ENCODE results near the gene NUMB. TPM values are rescaled to one million over a fixed set of nuclear protein-coding genes. Genes with fewer than 3 reads are reported as not detected.

Gene NUMB
- total and polyA plus RNA-seq, 3 experiments from 2014 or later, result 36.5 to 39.0 (median 38.5) TPM

DNA sequence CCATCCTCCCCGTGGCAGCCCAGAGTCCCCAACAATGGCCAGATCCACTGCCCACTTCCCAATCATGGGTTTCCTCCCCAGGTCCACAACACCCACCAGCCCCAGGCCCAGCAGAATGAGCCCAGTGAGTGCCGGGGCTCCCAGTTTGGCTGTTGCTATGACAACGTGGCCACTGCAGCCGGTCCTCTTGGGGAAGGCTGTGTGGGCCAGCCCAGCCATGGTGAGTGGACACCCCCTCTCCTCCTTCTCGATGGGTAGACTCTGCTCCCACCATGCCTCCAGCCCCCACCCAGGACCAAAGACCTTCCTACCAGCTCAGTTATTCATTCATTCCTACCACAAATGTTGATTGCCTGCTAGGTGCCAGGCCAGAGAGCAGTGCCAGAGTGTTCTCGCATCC lies 197.3 kb downstream of the NUMB start:
- Histone ChIP-seq H3K4me1 (ENCODE audit: insufficient read depth, low read length) (no peaks in the 10 kb centered on the region), H3K4me3 (ENCODE audit: low read length) (no peak overlapping the region), H3K9me3 (ENCODE audit: low read length) (no peaks in the 10 kb centered on the region), H3K36me3 (ENCODE audit: insufficient read depth, low read length) (no peaks in the 10 kb centered on the region), H3K27ac (ENCODE audit: low read depth, low read length) (no peak overlapping the region), H3K27me3 (ENCODE audit: insufficient read depth, low read length, poor library complexity, severe bottlenecking) (no peaks in the 10 kb centered on the region)
- POLR2A ChIA-PET, result no interaction called here
- DNase-seq, result no peak
- Mint-ChIP-seq H3K27me3 (peaks cover 4 to 13% of the 10 kb centered on the region in 2 donors), H3K4me3 (no peak overlapping the region), H3K4me1 (no peaks in the 10 kb centered on the region), H3K27ac (no peak overlapping the region), H3K36me3 (no peaks in the 10 kb centered on the region), H3K9me3 (no peaks in the 10 kb centered on the region)
- CTCF ChIA-PET, result no interaction called here

DNA sequence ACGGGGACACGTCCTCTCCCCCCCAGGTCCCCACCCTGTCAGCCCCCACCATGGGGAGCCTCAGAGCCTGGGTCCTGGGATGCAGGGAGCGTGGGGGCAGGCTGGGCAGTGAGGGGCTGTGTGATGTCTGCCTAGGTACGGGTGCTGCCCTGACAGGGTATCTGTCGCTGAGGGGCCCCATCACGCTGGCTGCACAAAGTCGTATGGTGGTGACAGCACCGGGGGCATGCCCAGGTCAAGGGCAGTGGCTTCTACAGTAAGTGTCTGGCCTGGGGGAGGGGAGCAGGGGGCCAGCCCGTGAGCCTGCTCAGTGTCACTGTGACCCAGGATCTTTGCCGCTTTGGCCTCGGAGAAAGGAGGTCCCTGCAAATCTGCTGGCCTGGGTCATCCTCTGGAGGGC lies 197.8 kb downstream of the NUMB start:
- Histone ChIP-seq H3K9me3 (ENCODE audit: low read length) (no peaks in the 10 kb centered on the region), H3K27ac (ENCODE audit: low read depth, low read length) (no peak overlapping the region), H3K4me3 (ENCODE audit: low read length) (no peak overlapping the region), H3K27me3 (ENCODE audit: insufficient read depth, low read length, poor library complexity, severe bottlenecking) (no peaks in the 10 kb centered on the region), H3K36me3 (ENCODE audit: insufficient read depth, low read length) (no peaks in the 10 kb centered on the region), H3K4me1 (ENCODE audit: insufficient read depth, low read length) (no peaks in the 10 kb centered on the region)
- H3K27me3 Mint-ChIP-seq, result peaks cover 4 to 12% of the 10 kb centered on the region in 2 donors
- no peak overlapping the region for H3K27ac Mint-ChIP-seq
- H3K36me3 Mint-ChIP-seq, result no peaks in the 10 kb centered on the region
- H3K9me3 Mint-ChIP-seq, result no peaks in the 10 kb centered on the region
- POLR2A ChIA-PET, result no interaction called here
- DNase-seq, result peak in 1 of 5 donors; percentile 46
- CTCF ChIA-PET, result no interaction called here
- H3K4me1 Mint-ChIP-seq, result no peaks in the 10 kb centered on the region
- no peak overlapping the region for H3K4me3 Mint-ChIP-seq

DNA sequence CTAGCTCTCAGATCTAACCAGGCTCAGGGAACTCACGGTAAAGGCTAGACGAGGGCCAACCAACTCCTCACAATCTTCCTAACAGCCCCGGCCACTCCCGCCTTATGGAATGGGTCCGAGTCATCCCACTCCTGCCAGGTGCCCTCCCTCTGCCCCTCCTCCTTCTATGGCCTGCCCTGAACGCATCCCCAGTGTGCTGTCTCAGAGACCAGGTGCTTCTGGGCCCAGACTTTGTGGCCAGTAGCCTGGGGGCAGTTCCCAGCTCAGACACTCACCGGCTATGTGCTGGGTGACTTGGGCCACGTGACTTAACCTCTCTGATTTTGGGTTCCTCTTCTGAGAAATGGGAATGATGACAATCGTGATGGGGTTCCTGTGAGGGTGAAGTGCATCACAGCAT lies 198.5 kb downstream of the NUMB start:
- H3K4me1 ChIP-seq (ENCODE audit: insufficient read depth, low read length), result no peaks in the 10 kb centered on the region
- Mint-ChIP-seq H3K4me3 (no peak overlapping the region), H3K9me3 (no peaks in the 10 kb centered on the region), H3K4me1 (no peaks in the 10 kb centered on the region), H3K27ac (no peak overlapping the region), H3K36me3 (no peaks in the 10 kb centered on the region), H3K27me3 (peaks cover 4 to 9% of the 10 kb centered on the region in 2 donors)
- H3K4me3 ChIP-seq (ENCODE audit: low read length), result no peak overlapping the region
- no peaks in the 10 kb centered on the region for H3K9me3 ChIP-seq (ENCODE audit: low read length)
- no peak overlapping the region for H3K27ac ChIP-seq (ENCODE audit: low read depth, low read length)
- H3K36me3 ChIP-seq (ENCODE audit: insufficient read depth, low read length), result no peaks in the 10 kb centered on the region
- no peaks in the 10 kb centered on the region for H3K27me3 ChIP-seq (ENCODE audit: insufficient read depth, low read length, poor library complexity, severe bottlenecking)
- ChIA-PET CTCF (no interaction called here), POLR2A (no interaction called here)
- DNase-seq, result peak in 1 of 5 donors; percentile 39

DNA sequence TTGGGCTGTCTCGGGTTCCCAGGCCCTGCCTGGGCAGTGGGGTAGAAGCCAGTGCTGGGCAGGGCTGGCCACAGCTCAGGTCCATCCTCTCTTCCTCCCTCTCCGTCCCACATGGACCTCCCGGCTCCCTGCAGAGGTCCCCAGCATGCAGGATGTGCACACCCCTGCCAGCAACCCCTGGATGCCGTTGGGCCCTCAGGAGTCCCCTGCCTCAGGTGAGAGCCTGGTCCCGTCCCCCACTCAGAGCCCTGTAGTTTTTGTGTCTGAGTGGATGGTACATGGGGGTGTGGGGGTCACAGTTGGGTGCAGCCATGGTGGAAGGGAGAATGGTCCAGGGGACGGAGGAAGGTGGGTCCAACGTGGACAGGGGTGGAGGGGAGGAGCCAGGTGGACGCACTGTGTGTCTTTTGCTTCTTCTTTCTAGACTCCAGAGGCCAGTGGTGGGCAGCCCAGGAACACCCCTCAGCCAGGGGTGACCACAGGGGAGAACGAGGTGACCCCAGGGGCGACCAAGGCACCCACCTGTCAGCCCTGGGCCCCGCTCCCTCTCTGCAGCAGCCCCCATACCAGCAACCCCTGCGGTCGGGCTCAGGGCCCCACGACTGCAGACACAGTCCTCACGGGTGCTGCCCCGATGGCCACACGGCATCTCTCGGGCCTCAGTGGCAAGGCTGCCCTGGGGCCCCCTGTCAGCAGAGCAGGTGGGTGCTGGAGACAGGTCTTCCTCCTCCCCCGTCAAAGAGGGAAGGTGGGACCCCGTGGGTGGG lies 199.3 kb downstream of the NUMB start:
- Histone ChIP-seq H3K4me1 (ENCODE audit: insufficient read depth, low read length) (no peaks in the 10 kb centered on the region), H3K36me3 (ENCODE audit: insufficient read depth, low read length) (no peaks in the 10 kb centered on the region), H3K9me3 (ENCODE audit: low read length) (no peaks in the 10 kb centered on the region), H3K4me3 (ENCODE audit: low read length) (no peak overlapping the region), H3K27me3 (ENCODE audit: insufficient read depth, low read length, poor library complexity, severe bottlenecking) (no peaks in the 10 kb centered on the region), H3K27ac (ENCODE audit: low read depth, low read length) (no peak overlapping the region)
- ChIA-PET CTCF (no interaction called here), POLR2A (no interaction called here)
- Mint-ChIP-seq H3K36me3 (no peaks in the 10 kb centered on the region), H3K9me3 (no peaks in the 10 kb centered on the region), H3K27me3 (peaks cover 3 to 4% of the 10 kb centered on the region in 2 donors), H3K4me3 (no peak overlapping the region), H3K27ac (peak overlapping the region in 1 of 8 donors; percentile 44), H3K4me1 (no peaks in the 10 kb centered on the region)
- DNase-seq, result no peak

DNA sequence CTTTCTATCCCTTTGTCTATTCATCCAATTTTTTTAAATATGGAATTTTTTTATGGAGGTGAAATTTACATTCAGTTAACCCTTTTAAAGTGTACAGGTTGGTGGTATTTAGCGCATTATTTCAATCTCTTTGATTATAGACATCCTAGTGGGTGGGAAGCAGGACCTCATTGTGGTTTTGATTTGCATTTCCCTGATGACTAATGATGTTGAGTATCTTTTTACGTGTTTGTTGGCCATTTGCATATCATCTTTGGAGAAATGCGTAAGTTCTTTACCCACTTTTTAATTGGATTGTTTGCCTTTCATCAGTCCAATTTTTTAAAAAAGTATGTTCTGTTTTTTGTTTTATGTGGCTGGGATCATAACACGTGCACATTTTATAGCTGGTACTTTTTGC lies 200.3 kb downstream of the NUMB start:
- Histone ChIP-seq H3K27me3 (ENCODE audit: insufficient read depth, low read length, poor library complexity, severe bottlenecking) (no peaks in the 10 kb centered on the region), H3K4me1 (ENCODE audit: insufficient read depth, low read length) (no peaks in the 10 kb centered on the region), H3K36me3 (ENCODE audit: insufficient read depth, low read length) (no peaks in the 10 kb centered on the region), H3K4me3 (ENCODE audit: low read length) (no peak overlapping the region), H3K9me3 (ENCODE audit: low read length) (no peaks in the 10 kb centered on the region), H3K27ac (ENCODE audit: low read depth, low read length) (no peak overlapping the region)
- H3K9me3 Mint-ChIP-seq, result no peaks in the 10 kb centered on the region
- H3K27ac Mint-ChIP-seq, result no peak overlapping the region
- no peaks in the 10 kb centered on the region for H3K4me1 Mint-ChIP-seq
- H3K36me3 Mint-ChIP-seq, result no peaks in the 10 kb centered on the region
- ChIA-PET CTCF (no interaction called here), POLR2A (no interaction called here)
- DNase-seq, result no peak
- H3K4me3 Mint-ChIP-seq, result no peak overlapping the region
- H3K27me3 Mint-ChIP-seq, result peaks cover 0 to 1% of the 10 kb centered on the region in 2 donors

DNA sequence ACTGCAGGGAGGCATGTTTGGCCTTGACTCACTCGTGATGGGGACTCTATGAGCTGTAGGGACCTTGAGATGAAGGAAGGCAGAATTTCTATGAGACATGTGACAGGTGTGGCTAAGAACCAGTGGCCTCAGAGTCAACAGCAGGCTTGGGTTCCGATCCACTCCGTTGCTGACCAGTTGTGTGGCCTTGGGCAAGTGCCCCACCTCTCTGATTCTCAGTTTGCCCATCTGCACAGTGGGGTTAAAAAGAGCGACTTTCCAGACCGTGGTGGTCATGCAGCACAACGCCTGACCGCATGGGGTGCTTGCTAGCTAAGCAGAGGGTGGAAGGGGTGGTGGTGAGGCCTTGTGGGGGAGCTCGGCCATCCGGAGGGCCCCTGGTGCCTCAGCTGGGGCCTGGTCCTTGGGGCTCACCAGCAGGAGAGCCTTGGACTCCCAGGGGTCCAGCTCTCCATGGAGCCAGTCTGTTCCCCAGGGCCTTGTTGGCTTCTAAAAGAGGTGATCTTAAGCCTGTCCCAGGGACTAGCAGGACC lies 202.6 kb downstream of the NUMB start:
- no peaks in the 10 kb centered on the region for H3K36me3 Mint-ChIP-seq
- CTCF ChIA-PET, result no interaction called here

DNA sequence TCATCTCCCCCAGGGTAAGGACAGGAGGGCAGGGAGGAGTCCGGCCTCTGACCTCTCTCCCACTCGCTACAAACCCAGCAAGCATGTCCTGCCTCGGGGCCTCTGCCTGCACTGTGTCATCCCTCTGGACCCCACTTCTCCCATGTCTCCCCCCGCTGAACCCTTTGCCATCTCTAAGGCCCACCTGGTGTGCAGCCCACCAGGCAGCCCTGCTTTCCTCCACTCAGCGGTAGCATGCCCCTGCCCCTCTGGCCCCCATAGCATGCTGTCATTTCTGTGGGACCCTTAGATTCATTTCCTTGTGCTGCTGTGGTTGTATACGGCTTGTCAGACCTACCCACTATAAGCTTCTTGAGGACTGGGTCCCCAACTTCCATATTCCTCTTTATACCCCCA lies 203.3 kb downstream of the NUMB start:
- no peak overlapping the region for H3K4me3 ChIP-seq (ENCODE audit: low read length)
- H3K9me3 ChIP-seq (ENCODE audit: low read length), result no peaks in the 10 kb centered on the region
- ChIA-PET CTCF (no interaction called here), POLR2A (no interaction called here)
- no peaks in the 10 kb centered on the region for H3K36me3 ChIP-seq (ENCODE audit: insufficient read depth, low read length)
- H3K9me3 Mint-ChIP-seq, result no peaks in the 10 kb centered on the region
- H3K27ac ChIP-seq (ENCODE audit: low read depth, low read length), result no peak overlapping the region
- H3K4me1 ChIP-seq (ENCODE audit: insufficient read depth, low read length), result no peaks in the 10 kb centered on the region
- no peaks in the 10 kb centered on the region for H3K27me3 ChIP-seq (ENCODE audit: insufficient read depth, low read length, poor library complexity, severe bottlenecking)
- no peaks in the 10 kb centered on the region for H3K4me1 Mint-ChIP-seq
- H3K27ac Mint-ChIP-seq, result no peak overlapping the region
- H3K36me3 Mint-ChIP-seq, result no peaks in the 10 kb centered on the region
- H3K4me3 Mint-ChIP-seq, result no peak overlapping the region
- DNase-seq, result no peak
- H3K27me3 Mint-ChIP-seq, result no peaks in the 10 kb centered on the region

More for the DNA sequence above, 202.6 kb downstream of the NUMB start:
- Histone ChIP-seq H3K27me3 (ENCODE audit: insufficient read depth, low read length, poor library complexity, severe bottlenecking) (no peaks in the 10 kb centered on the region), H3K27ac (ENCODE audit: low read depth, low read length) (no peak overlapping the region), H3K4me1 (ENCODE audit: insufficient read depth, low read length) (no peaks in the 10 kb centered on the region), H3K4me3 (ENCODE audit: low read length) (no peak overlapping the region), H3K9me3 (ENCODE audit: low read length) (no peaks in the 10 kb centered on the region), H3K36me3 (ENCODE audit: insufficient read depth, low read length) (no peaks in the 10 kb centered on the region)
- no peaks in the 10 kb centered on the region for H3K4me1 Mint-ChIP-seq
- no peaks in the 10 kb centered on the region for H3K27me3 Mint-ChIP-seq
- no peak for DNase-seq
- no peak overlapping the region for H3K4me3 Mint-ChIP-seq
- H3K9me3 Mint-ChIP-seq, result no peaks in the 10 kb centered on the region
- POLR2A ChIA-PET, result no interaction called here
- H3K27ac Mint-ChIP-seq, result no peak overlapping the region

DNA sequence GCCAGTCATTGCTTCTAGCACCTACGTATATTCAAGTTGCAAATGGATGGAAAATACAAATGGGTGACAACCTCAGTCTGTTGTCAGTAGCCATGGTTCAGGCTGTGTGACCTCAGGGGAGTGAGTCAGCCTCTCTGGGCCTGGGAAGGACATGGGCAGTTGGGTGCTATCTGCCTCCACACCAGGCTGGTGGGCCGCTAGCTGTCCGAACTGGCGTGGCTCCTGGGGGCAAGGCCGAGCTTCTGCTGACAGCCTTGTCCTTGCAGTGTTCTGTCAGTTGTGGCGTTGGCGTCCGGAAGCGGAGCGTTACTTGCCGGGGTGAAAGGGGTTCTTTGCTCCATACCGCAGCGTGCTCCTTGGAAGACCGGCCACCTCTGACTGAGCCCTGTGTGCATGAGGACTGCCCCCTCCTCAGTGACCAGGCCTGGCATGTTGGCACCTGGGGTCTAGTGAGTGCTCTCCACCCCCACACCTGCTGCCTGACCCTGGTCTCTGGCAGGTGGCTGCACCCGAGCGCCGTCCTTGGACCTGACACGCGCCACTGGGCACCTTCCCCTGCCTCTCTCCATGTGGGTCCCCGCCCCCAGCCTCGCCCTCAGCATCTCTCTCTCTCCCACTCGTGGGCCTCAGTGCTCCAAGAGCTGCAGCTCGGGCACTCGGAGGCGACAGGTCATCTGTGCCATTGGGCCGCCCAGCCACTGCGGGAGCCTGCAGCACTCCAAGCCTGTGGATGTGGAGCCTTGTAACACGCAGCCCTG lies 203.9 kb downstream of the NUMB start:
- no peaks in the 10 kb centered on the region for H3K9me3 Mint-ChIP-seq
- DNase-seq, result peak in 1 of 5 donors; percentile 40
- Histone ChIP-seq H3K27ac (ENCODE audit: low read depth, low read length) (no peak overlapping the region), H3K4me1 (ENCODE audit: insufficient read depth, low read length) (no peaks in the 10 kb centered on the region), H3K4me3 (ENCODE audit: low read length) (no peak overlapping the region), H3K9me3 (ENCODE audit: low read length) (no peaks in the 10 kb centered on the region), H3K27me3 (ENCODE audit: insufficient read depth, low read length, poor library complexity, severe bottlenecking) (no peaks in the 10 kb centered on the region), H3K36me3 (ENCODE audit: insufficient read depth, low read length) (no peaks in the 10 kb centered on the region)
- H3K27ac Mint-ChIP-seq, result no peak overlapping the region
- H3K27me3 Mint-ChIP-seq, result no peaks in the 10 kb centered on the region
- ChIA-PET POLR2A (no interaction called here), CTCF (no interaction called here)
- H3K4me3 Mint-ChIP-seq, result no peak overlapping the region
- no peaks in the 10 kb centered on the region for H3K4me1 Mint-ChIP-seq
- no peaks in the 10 kb centered on the region for H3K36me3 Mint-ChIP-seq

All from CD8-positive, alpha-beta memory T cell (primary cell).